Cerebellar nuclear complex (tissue), 1 donor: ENCODE measurements around the gene LMF1.
"Not testable (repeated sequence)": the region's sequence is repeated elsewhere in the genome, so short reads cannot be mapped to it uniquely, and the experiment has no call there.

Experiments used
- DNase-seq, 2 experiments: peaks; one replicate each; lab custom pipeline; 2025; lab: John Stamatoyannopoulos, UW

LMF1 gene

DNA sequence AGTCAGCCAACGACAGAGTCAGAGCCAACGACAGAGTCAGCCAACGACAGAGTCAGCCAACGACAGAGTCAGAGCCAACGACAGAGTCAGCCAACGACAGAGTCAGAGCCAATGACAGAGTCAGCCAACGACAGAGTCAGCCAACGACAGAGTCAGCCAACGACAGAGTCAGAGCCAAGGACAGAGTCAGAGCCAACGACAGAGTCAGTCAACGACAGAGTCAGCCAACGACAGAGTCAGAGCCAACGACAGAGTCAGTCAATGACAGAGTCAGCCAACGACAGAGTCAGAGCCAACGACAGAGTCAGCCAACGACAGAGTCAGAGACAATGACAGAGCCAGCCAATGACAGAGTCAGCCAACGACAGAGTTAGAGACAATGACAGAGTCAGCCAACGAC is 22.0 kb downstream of the LMF1 start:
- not testable (repeated sequence) for DNase-seq

DNA sequence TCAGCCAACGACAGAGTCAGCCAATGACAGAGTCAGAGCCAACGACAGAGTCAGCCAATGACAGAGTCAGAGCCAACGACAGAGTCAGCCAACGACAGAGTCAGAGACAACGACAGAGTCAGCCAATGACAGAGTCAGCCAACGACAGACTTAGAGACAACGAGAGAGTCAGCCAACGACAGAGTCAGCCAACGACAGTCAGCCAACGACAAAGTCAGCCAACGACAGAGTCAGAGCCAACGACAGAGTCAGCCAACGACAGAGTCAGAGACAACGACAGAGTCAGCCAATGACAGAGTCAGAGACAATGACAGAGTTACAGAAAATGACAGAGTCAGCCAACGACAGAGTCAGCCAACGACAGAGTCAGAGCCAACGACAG is 22.9 kb downstream of the LMF1 start:
- DNase-seq, result not testable (repeated sequence)

DNA sequence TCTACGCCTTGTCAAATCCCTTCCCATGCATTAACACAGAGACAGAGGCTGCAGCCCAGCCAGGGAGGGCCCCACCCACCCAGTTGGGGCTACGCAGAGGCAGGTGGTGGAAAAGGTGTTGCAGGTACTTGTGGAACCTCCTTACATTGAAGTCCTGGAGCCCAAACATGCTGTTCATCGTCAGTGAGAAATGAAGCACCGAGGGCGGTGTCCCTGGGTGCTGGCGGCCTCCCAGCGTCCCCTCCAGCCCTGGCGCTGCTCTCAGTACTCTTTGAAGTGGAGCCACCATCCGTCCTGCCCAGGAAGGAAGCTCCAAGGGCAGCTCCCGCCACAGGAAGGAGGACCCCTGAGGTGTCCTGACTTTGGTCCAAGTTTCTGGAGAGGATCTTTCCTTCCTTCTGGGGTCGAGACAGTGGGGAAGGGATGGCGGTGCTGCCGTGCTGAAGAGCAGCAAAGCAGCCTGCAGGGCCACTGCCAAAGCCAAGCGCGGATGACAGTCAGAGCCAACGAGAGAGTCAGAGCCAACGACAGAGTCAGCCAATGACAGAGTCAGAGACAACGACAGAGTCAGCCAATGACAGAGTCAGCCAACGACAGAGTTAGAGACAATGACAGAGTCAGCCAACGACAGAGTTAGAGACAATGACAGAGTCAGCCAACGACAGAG is 23.4 kb downstream of the LMF1 start:
- no peak for DNase-seq

GRCh38 chr16:946048-946395 is 24.8 kb downstream of the LMF1 start:
- DNase-seq, result no peak

- no peak for DNase-seq
These were observed 25.3 kb downstream of the LMF1 start for GRCh38 chr16:945271-946047.

GRCh38 chr16:943971-944370 is 26.8 kb downstream of the LMF1 start:
- DNase-seq, result no peak

GRCh38 chr16:942436-943060 is 28.2 kb downstream of the LMF1 start:
- DNase-seq, result no peak

DNA sequence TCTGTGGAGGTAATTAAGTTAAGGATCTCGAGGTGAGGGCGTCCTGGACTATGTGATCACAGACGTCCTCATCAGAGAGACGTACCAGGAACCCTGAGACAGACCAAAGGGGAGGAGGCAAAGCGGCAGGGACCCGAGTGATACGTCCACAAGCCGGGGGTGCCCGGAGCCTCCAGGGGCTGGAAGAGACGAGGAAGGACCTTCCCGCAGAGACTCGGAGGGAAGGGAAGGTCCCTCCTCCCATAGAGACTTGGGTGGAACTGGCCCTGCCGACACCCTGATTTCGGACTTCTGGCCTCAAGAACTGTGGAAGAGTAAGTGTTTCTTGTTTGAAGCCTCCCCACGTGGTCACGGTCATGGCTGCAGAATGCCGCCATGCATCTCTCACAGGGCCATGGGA is 30.8 kb downstream of the LMF1 start:
- DNase-seq, result no peak

GRCh38 chr16:939311-939710 is 31.5 kb downstream of the LMF1 start:
- no peak for DNase-seq

DNA sequence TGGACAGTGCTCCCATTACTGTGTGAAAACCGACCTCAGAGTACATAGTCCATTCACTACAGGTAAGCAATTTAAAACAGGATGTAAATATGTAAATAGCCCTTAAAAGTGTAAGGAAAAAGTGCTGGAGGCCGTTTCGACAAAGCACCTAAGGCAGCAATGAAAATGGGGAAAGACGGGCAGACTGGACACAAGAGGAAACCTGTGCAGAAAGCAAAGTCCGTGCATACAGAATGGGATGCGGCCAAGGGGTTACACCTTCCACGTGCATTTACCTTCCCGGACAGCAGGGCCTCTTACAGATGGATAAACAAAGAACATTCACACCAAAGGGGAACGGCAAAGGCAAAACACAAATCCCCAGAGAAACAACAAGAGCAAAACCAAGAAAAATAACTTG is 32.0 kb downstream of the LMF1 start:
- no peak for DNase-seq

DNA sequence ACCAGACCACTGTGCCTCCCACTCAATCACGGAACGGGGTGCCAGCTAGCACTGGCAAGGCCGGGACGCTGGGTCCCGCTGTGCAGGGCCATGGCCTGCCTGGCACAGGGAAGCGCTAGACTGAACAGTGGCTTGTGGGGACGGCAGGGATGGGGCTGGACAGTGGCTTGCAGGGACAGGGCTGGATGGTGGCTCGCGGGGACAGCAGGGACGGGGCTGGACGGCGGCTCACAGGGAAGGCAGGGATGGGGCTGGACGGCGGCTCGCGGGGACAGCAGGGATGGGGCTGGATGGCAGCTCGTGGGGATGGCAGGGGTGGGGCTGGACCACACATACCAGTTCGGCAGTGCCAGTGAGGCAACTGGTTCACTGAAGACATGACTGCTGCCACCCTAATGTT is 32.6 kb downstream of the LMF1 start:
- no peak for DNase-seq

- DNase-seq, result no peak
These were observed 33.1 kb downstream of the LMF1 start for GRCh38 chr16:937723-938122.

DNA sequence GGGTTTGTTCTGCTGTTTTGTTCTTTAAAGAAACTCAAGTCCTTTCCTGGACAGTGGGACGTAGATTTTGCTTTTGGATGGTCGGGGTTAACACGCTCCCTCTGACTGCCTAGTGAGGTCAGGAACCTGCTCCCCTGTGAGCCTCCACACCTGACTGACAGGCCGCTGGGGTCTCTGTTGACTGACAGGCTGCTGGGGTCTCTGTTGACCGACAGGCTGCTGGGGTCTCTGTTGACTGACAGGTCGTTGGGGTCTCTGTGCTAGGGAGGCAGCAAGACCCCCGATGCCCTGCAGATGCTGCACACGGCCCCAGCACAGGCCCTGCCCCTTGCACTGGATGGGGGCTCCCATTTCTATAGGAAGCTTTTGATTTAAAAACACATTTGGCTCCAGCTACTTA is 33.5 kb downstream of the LMF1 start:
- no peak for DNase-seq

DNA sequence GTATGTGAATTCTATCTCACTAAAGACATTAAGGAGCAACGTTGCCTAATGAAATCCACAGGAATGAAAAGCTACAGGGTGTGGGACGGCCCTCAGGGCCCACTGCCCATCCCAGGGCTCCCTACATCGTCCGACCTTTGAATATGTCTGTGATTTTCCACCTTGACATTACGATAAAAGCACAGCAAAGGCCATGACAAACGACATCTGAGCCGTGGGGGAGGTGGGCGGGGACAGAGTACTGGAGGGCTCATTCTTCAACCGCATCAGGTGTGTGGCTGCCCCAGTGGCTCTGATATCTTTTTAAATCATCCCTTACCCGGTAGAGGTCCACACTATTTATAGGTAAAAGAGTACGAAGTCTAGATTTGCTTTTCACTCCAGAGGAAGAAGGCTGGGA is 35.1 kb downstream of the LMF1 start:
- no peak for DNase-seq

DNA sequence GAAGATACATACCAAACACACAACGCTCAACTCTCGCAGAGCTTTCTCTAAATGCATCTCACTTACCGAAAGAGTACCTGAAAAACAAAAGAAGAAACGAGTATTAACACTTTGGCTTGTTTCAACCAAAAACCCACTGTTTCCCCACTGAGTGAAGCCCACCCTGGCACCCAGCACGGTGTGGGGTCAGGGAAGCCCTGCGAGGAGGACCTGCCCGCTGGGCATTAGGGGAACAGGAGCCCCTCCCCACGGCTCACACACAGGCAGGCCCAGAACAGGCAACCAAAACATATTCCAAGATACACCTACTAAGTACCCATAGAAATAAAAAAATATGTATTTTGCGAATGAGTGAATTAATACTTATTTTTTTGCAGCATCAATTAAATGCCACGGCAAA is 36.6 kb downstream of the LMF1 start:
- no peak for DNase-seq

- no peak for DNase-seq
These were observed 37.2 kb downstream of the LMF1 start for GRCh38 chr16:933581-933980.

DNA sequence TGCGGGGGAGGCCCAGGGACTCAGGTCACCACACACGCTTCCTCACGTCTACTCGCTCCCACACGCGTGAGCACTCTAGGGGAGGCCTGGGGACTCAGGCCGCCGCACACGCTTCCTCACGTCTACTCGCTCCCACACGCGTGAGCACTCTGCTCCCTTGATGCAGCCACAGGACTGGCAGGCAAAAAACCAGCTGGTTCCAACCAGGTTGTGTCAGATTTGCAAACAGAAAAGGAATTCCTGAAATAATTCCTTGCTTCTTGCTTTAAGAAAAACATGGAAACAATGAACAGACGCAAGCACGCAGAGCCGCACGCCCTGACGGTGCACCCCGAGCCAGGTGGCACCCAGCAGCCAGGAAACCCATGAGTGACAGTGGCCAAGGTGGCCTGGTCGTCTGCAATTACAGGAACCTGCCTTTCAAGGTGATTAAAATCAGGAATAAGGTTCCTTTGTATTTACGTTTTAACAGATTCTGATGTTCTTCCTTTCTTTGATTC is 37.9 kb downstream of the LMF1 start:
- no peak for DNase-seq

- DNase-seq, result no peak
These were observed 38.9 kb downstream of the LMF1 start for GRCh38 chr16:931626-932500.

DNA sequence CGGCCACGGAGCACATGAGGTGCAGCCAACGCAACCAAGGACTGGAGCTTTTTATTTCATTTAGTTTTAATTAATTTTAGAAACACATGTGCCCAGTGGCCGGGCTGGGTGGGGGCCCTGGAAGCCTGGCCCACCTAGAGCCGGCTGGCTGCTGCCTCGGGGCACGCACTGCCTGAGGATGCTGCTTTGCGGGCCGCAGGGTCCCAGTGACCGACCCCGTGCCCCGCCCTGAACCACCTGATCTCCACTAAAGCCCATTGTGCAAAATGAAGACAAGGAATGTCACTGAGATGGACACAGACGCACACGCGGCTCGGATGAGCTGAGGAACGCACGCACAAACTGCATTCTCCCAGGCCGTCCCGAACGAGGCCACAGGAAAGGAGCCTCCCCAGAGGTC is 39.6 kb downstream of the LMF1 start:
- DNase-seq, result no peak

- DNase-seq, result no peak
These were observed 40.3 kb downstream of the LMF1 start for GRCh38 chr16:930511-930910.

- DNase-seq, result no peak
These were observed 40.7 kb downstream of the LMF1 start for GRCh38 chr16:930076-930475.
